NCI-H2227 treated with DMSO at 0.1 percent for 48 hours (cell line): ENCODE data around the gene CARD14.

ENCODE experiments used
- DNase-seq: peaks from one replicate; lab custom pipeline; 2025; lab: John Stamatoyannopoulos, UW

The CARD14 gene

DNA sequence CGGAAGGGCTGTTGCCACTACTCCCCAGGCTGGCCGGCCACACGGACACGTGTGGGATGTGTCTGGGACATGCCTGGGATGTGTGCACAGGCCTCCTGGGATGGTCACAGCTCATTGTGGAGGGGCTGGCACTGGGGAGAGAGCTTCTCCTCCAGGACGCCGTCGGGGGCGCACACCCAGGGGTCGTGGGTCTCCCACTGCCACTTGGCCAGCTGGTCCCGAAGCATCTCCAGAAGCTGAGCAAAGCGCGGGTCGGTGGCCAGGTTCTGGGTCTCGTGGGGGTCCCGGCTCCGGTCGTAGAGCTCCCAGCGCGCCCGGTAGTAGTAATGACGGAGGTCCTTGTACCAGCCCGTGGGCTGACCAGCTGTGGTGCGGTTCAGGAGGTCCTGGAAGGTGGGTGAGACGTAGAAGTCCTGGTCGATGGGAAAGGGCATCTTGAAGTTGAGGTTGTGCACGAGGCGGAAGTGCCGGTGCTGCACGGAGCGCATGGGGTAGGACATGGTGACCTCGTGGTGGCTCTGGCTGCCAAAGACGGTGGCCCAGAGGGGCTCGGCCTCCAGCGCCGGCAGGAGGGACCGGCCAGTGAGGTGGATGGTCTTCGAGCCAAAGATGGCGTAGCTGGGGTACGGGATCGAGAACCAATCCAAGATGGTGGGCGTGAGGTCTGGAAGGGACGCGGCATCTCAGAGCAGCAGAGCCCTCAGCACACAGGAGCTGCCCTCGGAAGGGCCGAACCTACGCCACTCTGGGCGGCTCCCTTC, 40.7 kb downstream of the CARD14 start:
- DNase-seq = no peak

DNA sequence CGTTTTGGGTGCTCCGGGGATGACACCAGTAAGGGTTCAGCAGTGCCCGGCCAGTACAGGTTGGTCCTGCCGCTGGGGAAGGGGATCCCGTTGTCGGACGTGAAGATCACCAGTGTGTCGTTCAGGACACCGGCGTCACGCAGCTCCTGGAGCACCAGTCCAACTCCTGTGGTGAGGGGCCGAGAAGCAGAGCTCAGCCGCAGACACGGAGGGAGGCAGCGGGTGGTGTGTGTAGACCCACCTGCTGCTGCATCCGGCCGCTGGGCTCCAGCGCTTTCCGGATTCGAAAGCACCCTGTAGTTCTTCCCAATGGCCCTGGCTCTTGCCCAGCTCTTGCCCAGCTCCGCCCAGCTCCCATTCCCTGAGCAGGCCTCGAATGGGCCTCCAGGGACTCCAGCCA, 42.3 kb downstream of the CARD14 start:
- no peak for DNase-seq

DNA sequence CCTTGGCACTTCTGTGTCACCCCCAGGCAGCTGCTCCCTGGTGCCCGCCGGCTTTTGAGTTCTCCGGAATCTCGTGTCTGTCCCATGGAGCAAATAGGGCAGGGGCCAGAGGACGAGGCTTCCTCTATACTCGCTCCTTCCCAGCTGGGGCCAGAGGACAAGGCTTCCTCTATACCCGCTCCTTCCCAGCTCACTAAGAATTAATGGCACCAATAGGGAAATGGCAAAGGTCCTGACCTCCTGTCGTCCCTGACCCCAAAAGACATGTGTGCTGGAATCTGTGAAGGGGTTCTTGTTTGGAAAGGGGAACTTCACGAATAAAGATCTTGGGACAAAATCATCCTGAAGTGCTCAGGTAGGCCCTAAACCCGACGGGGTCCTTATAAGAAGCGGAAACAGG, 42.7 kb downstream of the CARD14 start:
- DNase-seq = no peak

DNA sequence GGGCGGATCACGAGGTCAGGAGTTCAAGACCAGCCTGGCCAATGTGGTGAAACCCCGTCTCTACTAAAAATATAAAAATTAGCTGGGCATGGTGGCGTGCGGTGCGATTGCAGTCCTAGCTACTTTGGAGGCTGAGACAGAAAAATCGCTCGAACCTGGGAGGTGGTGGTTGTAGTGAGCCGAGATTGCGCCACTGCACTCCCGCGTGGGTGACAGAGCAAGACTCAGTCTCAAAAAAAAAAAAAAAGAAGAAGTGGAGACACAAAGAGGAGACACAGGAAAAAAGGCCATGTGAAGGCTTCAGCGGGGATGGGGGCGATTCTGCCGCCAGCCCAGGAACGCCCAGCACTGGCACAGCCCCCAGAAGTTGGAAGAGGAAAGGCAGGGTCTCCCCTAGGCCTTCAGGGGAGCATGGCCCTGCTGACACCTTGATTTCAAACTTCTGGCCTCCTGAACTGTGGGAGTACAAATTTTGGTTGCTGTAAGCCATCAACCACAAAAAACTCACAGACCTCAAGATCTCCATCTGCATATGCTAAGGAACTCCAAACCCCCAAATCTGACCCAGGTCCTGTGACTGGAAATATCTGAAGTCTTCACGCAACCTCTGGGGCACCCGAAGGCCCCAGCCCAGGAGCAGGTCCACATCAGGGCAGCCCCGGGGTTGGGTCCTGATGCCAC, 43.3 kb downstream of the CARD14 start:
- no peak for DNase-seq

DNA sequence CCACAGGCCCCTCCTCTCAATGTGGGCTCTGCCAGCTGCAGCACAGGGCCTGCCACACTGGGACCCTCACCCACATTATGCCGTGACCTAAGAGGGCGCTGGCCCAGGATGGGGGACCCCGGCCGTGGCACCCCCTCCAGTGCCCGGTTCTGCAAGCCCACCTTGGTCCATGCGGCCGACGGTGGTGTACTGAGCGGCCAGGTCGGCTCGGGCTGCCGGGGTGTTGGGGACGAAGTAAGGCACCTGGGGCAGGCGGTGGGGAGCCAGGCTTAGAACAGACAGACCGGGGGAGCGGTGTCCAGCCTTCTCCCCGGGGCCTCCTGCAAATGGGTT, 43.8 kb downstream of the CARD14 start:
- DNase-seq = no peak

DNA sequence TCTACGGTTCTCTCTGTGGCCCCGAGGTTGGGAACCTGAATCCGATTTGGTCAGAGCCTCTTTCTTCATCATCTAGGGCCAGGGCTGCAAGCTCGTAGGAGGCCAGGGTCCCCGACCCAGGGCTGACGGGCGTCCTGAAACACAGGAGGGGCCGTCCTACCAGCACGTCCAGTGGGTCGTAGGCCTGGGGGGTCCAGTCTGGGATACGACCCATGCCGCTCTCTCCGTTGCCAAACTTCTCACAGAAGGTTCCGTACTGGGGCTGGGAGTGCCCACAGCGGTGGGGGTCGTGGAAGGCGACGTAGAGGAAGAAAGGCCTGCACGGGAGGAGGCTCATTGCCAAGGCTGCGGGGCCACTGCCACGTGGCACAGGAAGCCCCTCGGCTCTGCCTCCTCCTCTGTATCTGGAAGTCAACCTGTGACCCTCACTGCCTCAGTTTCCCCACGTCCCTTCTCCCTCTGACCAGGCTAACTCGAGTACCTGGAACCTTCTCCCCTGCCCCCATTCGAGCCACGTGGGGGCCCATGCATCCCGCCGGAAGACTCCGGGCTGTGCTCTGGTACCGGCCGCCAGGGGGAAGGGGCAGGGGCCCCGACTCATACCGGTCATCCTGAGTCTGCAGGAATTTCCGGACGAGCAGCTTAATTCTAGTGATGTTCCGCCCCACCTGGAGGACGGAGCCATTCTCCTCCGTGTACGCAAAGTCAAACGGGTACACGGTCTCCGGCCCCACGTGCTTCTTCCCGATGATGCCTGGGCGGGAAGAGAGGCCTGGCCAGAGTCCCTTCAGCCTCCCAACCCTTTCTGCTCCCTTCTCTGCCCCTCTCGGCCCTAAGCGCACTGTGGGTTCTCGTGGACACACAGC, 44.4 kb downstream of the CARD14 start:
- no peak for DNase-seq

DNA sequence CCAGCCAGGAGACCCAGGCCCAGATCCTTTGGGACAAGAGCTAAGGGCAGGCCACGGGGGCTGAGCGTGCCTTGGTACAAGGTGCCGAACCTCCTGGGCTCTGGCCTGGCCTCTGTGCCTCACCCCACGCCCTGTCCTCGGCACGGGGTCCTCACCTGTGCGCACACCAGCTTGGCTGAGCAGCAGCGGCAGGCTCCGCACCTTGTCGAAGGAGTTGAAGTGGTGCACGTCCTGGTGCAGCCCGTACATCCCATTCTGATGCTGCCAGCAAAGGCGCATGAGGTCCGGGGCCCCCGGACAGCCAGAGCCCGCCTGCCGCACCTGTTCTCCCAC, 45.0 kb downstream of the CARD14 start:
- no peak for DNase-seq

DNA sequence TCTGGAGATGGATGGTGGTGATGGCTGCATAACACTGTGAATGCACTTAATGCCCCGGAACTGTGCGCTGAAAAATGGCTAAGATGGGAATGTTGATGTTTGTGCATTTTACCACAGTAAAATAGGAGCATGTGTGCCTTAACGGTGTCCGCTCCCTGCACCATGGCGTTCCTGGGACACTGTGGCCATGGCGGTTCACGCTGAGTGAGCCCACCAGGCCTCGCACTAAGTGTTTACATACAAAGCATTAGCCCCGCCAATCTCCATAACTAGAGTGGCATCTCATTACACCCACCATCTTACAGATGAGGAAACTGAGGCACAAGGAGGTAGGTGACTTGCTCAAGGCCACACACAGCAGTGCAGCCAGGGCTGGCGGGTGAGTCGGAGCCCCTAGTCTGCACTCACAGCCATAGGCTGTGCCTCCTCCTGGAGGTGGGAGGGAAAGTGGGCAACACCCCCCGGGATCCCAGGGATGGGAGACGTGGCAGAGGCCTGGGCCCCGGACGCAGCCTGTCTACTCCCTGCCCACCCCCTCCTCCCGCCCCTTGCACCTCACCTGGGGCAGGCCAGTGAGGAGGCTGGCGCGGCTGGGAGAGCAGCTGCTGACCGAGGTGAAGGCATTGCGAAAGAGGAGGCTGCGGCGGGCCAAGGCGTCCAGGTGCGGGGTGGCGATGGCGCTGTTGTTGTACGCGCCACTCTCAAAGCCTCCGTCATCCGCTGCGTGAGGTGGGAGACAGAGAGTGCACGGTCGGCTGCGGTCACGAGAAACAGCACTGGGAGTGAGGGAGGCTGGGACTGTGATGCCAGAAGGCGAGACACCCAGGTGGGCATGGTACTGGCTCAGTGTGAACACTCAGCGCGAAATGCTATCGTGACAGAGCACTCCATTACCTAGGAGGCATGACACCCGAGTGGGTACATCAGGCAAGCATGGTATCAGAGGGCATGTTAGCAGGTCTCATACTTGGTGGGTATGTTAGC, 46.9 kb downstream of the CARD14 start:
- DNase-seq = no peak

DNA sequence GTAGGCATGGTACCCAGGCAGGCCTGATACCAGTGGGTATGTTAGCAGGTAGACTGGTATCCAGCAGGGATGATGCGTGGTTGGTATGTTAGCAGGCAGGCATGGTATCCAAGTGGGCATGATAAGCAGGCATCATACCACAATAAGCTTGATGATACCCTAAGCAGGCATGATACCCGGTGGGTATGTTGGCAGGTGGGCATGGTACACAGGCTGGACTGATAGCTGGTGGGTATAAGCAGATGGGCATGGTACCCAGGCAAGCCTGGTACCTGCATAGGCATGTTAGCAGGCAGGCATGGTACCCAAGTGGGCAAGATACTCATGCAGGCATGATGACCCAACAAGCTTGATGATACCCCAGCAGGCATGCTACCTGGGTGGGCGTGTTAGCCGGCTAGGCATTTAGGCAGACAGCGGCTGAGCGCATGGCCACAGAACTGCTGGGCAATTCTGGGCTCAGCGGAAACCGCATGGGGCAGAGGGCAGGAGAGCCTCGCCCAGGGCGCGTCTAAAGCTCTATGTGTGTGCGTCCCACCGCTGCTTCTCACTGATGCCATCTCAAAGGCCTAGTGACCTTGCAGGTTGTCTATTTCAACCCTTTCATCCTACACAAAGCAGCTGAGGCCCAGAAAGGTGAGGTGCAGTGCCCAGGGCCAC, 48.0 kb downstream of the CARD14 start:
- no peak for DNase-seq

DNA sequence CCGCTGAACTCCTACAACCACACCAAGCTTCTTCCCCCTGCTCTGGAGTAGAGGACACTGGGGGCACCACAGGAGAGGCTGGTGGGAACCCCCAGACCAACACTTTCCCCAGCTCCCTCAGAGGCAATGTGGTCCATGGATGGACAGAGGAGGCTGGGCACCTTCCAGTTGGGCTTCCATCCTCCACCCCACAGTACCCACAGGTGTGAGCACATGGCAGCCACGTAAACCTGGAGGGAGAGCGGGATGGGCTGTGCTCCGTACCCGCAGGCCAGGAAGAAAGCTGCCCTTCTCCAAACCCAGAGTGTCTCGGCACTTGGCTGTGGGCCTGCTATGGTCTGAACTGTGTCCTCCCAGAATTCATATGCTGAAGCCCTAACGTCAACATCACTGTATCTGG, 48.6 kb downstream of the CARD14 start:
- no peak for DNase-seq

DNA sequence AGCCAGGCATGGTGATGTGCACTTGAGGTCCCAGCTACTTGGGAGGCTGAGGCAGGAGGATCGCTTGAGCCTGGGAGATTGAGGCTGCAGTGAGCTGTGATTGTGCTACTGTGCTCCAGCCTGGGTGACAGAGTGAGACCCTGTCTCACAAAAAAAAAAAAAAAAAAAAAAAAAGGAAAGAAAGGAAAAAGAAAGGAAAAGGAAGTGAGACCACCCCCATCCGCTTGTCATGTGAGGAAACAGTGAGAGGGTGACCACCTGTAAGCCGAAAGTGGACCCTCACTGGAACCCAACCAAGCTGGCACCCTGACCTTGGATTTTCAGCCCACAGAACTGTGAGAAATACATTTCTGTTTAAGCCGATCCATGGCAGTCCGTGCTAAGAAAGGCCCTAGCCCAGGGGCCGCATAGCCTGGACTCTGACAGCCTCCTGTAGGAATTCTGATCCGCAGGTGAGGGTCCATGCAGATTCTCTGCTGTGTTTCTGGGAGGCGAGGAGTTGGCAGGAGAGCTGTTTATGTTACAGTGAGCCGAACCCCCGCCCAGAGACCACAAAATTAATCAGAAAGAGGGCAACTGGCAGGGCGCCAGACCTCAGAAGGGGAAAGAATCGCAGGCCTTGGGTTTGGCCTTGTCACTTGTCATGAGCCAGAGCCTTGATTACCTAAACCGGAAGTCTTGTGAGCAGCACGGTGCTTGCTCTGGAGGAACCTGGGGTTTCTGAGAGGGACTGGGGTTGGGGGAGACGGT, 49.4 kb downstream of the CARD14 start:
- peak; percentile 35 for DNase-seq

DNA sequence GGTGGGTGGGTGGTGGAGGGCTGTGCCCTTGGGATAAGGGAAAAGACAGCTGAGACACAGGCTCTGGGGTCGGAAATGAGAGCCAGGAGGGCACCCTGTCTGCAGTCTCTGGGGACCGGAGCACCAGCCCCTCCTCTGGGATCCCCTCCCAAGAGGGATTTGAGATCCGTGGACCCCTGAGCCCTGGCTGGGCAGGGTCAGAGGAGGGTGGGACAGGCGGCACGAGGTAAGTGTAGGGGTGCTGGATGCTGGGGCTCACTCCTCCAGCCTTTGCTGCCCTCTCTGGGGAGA, 49.9 kb downstream of the CARD14 start:
- no peak for DNase-seq

DNA sequence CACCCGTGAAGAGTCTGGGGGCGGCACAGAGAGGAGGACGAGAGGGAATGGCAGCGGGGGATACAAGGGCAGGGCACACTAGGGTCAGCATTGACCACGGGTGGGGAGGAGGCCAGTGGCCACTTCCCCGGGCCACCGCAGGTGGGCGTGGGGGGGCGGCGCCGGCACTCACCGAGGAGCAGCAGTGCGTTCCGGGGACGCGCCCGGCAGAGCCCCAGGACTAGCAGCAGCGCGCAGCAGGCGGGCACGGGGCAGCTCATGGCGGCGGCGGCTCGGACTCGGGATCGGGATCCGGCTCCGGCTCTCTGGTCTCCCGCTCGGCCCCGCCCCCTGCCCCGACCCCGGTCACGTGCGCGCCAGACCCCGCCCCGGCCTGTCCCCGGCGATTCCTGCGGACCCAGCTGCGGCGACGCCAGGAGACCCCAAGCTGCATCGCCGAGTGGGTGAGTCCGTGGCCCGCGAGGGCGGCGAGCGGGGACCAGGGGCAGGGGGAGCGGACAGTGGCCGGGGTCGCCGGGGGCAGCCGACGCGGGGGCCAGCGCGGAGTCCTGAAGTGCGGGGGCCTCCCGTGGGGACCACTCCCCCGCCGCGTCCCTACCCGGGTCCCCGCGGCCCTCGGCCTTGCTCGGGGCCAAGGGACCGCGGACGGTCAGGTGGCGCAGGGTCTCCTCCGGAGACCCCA, 50.4 kb downstream of the CARD14 start, which contains the start of the genes SGSH and SLC26A11:
Gene SGSH, minus strand, starts transcription at position 280 of the 682 bp plus-strand sequence. Its CDS starts 20 bp downstream, at position 260.
Gene SLC26A11, plus strand, starts transcription at position 374 of the 682 bp plus-strand sequence. CDS start 1,134 bp downstream, outside the sequence.
- DNase-seq = peak; percentile 63

DNA sequence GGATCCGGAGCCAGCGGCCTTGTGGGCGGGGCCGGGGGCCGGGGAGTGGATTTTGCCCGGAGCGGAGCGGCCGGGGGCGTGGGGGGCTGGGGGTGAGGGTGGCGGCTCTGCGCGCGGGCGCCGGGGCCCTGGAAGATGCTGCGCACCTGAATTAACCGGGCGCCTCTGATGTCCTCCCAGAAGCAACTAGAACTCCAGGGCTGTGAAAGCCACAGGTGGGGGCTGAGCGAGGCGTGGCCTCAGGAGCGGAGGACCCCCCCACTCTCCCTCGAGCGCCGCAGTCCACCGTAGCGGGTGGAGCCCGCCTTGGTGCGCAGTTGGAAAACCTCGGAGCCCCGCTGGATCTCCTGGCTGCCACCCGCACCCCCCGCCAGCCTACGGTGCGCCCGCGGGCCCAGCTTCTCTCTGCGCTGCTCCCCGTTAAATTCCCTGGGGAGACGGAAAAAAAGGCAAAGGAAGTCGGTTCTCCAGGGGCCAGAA, 50.9 kb downstream of the CARD14 start:
- DNase-seq = peak; percentile 6

DNA sequence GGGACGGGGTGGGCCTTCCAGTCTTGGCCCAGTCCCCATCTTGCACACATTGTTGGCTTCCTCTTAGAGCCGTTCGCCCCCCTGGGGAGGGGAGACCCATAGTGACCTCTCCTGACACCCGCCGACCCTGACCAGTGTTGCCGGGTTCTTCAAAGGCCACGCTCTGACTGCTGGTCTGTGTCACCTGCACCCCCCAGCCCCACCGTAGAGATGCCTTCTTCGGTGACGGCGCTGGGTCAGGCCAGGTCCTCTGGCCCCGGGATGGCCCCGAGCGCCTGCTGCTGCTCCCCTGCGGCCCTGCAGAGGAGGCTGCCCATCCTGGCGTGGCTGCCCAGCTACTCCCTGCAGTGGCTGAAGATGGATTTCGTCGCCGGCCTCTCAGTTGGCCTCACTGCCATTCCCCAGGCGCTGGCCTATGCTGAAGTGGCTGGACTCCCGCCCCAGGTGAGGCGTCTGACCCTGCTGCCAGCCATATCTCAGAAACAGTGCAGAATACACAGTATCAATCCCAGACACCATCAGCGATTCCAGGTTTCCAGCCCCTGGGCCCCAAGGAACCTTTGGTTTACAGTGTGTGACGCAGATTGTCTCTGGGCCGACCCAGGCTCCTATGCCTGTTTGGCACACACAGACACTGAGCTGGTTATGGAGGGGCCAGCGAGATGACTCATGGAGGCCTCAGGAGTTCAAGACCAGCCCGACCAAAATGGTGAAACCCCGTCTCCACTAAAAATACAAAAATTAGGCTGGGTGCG, 51.7 kb downstream of the CARD14 start:
- no peak for DNase-seq

DNA sequence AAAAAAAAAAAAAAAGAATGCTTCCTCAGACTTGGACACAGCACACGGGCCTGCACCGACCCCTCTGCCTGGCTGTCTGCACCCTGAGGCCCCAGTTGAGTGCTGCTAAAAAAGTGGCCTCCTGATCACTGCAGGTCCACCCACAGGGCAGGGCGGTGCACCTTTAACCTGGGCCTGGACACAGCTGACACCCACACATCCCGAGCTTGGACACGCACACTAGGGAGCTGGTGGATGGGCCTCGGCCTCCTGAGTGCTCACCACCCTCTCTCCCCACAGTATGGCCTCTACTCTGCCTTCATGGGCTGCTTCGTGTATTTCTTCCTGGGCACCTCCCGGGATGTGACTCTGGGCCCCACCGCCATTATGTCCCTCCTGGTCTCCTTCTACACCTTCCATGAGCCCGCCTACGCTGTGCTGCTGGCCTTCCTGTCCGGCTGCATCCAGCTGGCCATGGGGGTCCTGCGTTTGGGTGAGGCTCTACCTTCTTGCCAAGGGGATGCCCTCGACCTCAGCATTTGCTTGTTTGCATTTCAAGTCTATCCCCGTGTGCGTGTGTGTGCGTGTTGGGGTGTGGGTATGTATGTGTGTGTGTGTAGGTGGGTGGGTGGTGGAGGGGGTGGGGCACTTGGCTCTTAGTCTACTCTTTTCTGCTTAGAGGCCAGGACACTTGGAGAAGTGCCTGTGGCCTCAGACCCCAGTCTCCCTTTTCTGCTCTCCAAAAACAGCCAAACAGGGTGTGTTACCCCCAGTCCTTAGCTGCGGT, 52.7 kb downstream of the CARD14 start:
- no peak for DNase-seq

DNA sequence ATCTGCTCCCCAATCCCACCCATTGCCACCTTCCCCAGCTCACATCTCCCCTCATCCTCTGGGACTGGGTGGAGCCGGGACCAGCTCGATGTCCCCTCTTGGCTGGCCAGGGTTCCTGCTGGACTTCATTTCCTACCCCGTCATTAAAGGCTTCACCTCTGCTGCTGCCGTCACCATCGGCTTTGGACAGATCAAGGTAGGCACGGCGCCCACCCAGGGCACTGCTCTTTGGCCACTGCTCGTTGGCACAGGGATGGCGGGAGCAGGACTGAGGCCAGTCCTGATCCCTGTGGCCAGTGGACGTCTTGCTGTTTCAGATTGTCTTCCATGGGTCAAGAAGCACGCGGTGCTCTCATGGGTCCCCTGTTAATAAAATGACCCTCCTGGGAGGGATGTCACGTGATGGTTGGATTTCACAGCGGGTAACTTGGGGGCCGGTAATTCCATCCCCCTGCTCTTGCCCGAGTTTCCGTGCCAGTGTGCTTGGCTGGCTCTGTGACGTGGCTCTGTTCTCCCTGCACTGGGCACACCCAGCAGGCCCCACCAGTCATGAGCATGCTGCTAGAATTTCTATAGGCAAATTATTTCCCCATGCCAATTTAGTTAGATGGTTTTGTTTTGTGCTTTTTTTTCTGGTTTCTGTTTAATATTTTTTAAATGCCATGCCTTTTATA, 53.4 kb downstream of the CARD14 start:
- no peak for DNase-seq
